DOHH2 (cell line): Measurements from ENCODE around the gene ARL6IP6.

ENCODE experiments used
- H3F3A ChIP-seq: fragments of 200-600 bp; sonication (generic), shearing (Covaris generic); 2 replicates; pipeline ENCODE4 v1.6.0; 2016; ENCODE audit warnings: antibody characterized with exemption, mild to moderate bottlenecking; ENCODE audit not compliant: control insufficient read depth, insufficient read depth
- H3K27ac ChIP-seq: fragments of 200-600 bp; sonication (generic); 2 replicates; pipeline ENCODE4 v1.5.1; 2014; ENCODE audit warnings: low read depth, mild to moderate bottlenecking, low read length, moderate library complexity
- H3K27me3 ChIP-seq: fragments of 200-600 bp; sonication (generic); 2 replicates; pipeline ENCODE4 v1.6.1; 2014; ENCODE audit warnings: mild to moderate bottlenecking, low read length, mixed read lengths; ENCODE audit not compliant: control insufficient read depth
- H3K36me3 ChIP-seq: fragments of 200-600 bp; sonication (generic); 2 replicates; pipeline ENCODE4 v1.6.1; 2014; ENCODE audit warnings: mild to moderate bottlenecking, low read length, moderate library complexity, mixed read lengths; ENCODE audit not compliant: control insufficient read depth
- H3K4me1 ChIP-seq: fragments of 200-600 bp; sonication (generic); 2 replicates; pipeline ENCODE4 v1.6.1; 2014; ENCODE audit warnings: mild to moderate bottlenecking, low read length, mixed read lengths; ENCODE audit not compliant: control insufficient read depth
- H3K4me2 ChIP-seq: fragments of 200-600 bp; sonication (generic); 2 replicates; pipeline ENCODE4 v1.6.0; 2014; ENCODE audit warnings: mild to moderate bottlenecking, low read length, moderate library complexity
- H3K4me3 ChIP-seq: fragments of 200-600 bp; sonication (generic); 2 replicates; pipeline ENCODE4 v1.5.1; 2014; ENCODE audit warnings: mild to moderate bottlenecking, low read length, mixed read lengths
- H3K79me2 ChIP-seq: fragments of 200-600 bp; sonication (generic); 2 replicates; pipeline ENCODE4 v1.6.1; 2014; ENCODE audit warnings: mild to moderate bottlenecking, low read length, mixed read lengths; ENCODE audit not compliant: control insufficient read depth
- H3K9me2 ChIP-seq: fragments of 200-600 bp; sonication (generic); replicated peaks from 2 replicates; pipeline ENCODE4 v1.6.1; 2014; ENCODE audit warnings: mild to moderate bottlenecking, low read length, mixed read lengths; ENCODE audit not compliant: control insufficient read depth
- H3K9me3 ChIP-seq: fragments of 200-600 bp; sonication (generic); 2 replicates; pipeline ENCODE4 v1.6.1; 2014; ENCODE audit warnings: antibody characterized with exemption, low read length, mixed read lengths; ENCODE audit not compliant: control insufficient read depth, insufficient read depth
- H4K20me1 ChIP-seq: fragments of 200-600 bp; sonication (generic); 2 replicates; pipeline ENCODE4 v1.6.0; 2014; ENCODE audit warnings: low read depth, mild to moderate bottlenecking, antibody characterized with exemption, low read length, moderate library complexity; ENCODE audit not compliant: control insufficient read depth, insufficient read depth
- EZH2phosphoT487 ChIP-seq: fragments of 200-600 bp; sonication (generic); IDR thresholded peaks from 2 replicates; pipeline ENCODE4 v1.6.1; 2017; ENCODE audit warnings: borderline replicate concordance, mild to moderate bottlenecking, antibody characterized with exemption, low read length, moderate library complexity, mixed read lengths
- TF ChIP-seq, protein P1 (sequence below): fragments of 200-600 bp; sonication (generic); IDR thresholded peaks from one replicate; pipeline ENCODE4 v1.5.1; 2014; ENCODE audit warnings: antibody characterized with exemption, mild to moderate bottlenecking, low read depth, low read length; ENCODE audit not compliant: poor library complexity, severe bottlenecking

ARL6IP6 gene

DNA sequence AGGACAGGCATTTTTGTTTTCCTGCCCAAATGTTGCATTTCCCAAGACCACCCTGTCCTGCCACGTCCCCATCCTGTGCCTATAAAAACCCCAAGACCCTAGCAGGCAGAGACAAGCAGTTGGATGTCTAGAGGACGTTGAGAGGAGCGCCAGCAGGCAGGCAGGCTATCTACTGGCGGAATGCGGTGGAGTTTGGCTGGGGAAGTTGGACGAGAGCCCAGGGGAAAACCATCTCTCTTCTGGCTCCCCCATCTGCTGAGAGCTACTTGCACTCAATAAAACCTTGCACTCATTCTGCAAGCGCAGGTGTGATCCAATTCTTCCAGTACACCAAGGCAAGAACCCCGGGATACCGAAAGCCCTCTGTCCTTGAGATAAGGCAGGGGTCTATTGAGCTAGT lies 72.5 kb downstream of the ARL6IP6 start:
- no peaks in the 10 kb centered on the region; the same call in 1 of the 2 replicates for H3K9me3 ChIP-seq
- no peaks in the 10 kb centered on the region for H3K9me2 ChIP-seq
- no peaks in the 10 kb centered on the region for H3K36me3 ChIP-seq
- H3K79me2 ChIP-seq: no peaks in the 10 kb centered on the region
- no peak overlapping the region for H3K4me2 ChIP-seq
- no peaks in the 10 kb centered on the region for H3F3A ChIP-seq
- H4K20me1 ChIP-seq: no peaks in the 10 kb centered on the region
- H3K4me3 ChIP-seq: no peak overlapping the region
- no peaks in the 10 kb centered on the region for H3K4me1 ChIP-seq
- no peak overlapping the region for H3K27ac ChIP-seq
- TF ChIP-seq, protein P1, sequence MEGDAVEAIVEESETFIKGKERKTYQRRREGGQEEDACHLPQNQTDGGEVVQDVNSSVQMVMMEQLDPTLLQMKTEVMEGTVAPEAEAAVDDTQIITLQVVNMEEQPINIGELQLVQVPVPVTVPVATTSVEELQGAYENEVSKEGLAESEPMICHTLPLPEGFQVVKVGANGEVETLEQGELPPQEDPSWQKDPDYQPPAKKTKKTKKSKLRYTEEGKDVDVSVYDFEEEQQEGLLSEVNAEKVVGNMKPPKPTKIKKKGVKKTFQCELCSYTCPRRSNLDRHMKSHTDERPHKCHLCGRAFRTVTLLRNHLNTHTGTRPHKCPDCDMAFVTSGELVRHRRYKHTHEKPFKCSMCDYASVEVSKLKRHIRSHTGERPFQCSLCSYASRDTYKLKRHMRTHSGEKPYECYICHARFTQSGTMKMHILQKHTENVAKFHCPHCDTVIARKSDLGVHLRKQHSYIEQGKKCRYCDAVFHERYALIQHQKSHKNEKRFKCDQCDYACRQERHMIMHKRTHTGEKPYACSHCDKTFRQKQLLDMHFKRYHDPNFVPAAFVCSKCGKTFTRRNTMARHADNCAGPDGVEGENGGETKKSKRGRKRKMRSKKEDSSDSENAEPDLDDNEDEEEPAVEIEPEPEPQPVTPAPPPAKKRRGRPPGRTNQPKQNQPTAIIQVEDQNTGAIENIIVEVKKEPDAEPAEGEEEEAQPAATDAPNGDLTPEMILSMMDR: no peak
- no peak for TF ChIP-seq EZH2phosphoT487
- H3K27me3 ChIP-seq: no peaks in the 10 kb centered on the region

DNA sequence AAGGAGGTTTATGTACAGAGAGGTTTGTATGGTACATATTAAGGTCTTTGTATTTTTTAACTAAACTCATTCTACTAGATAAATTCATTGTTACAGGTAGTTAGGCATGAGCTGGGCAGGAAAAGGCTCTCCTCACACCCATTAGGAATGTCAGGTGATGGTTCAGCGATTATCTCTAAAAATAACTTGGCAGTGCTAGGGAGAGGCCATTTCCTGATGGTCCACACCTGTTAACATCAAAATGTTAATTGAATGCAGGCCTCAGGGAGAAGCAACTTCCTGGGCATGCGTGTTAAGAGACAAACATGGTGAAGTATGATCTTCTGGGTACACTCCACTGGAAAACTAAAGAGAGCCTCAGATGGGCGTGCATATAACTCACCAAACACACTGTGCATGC lies 73.6 kb downstream of the ARL6IP6 start:
- Histone ChIP-seq H3K27me3 (no peaks in the 10 kb centered on the region), H3K4me2 (no peak overlapping the region), H3K4me3 (no peak overlapping the region), H4K20me1 (no peaks in the 10 kb centered on the region), H3K9me3 (no peaks in the 10 kb centered on the region; the same call in 1 of the 2 replicates), H3K36me3 (no peaks in the 10 kb centered on the region), H3K79me2 (no peaks in the 10 kb centered on the region), H3F3A (no peaks in the 10 kb centered on the region), H3K4me1 (no peaks in the 10 kb centered on the region), H3K9me2 (no peaks in the 10 kb centered on the region), H3K27ac (no peak overlapping the region)
- no peak for TF ChIP-seq EZH2phosphoT487
- TF ChIP-seq, protein P1: no peak

DNA sequence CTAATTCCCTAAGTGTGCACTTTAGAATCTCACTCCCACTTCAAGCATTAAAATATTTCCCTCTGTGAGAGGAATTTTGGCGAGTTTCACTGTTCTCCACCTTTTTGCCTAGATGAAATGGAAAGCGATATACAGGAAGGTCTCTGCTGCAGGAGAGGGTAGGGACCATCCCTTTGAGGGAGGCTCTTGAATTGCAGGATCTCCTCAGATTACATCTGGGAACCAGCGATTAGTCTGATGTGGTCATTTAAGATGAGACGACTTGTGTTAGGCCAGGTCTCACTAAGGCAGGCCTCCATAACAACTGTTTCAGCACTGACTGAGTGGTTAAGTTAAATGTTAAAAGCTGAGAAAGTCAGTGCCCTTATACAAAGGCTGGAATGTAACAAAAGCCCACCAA lies 74.6 kb downstream of the ARL6IP6 start:
- Histone ChIP-seq H3K27me3 (no peaks in the 10 kb centered on the region), H4K20me1 (no peaks in the 10 kb centered on the region), H3K27ac (no peak overlapping the region), H3K79me2 (no peaks in the 10 kb centered on the region), H3K4me2 (no peak overlapping the region), H3K36me3 (no peaks in the 10 kb centered on the region), H3F3A (no peaks in the 10 kb centered on the region), H3K9me3 (no peaks in the 10 kb centered on the region), H3K9me2 (no peaks in the 10 kb centered on the region), H3K4me1 (no peaks in the 10 kb centered on the region), H3K4me3 (no peak overlapping the region)
- TF ChIP-seq, protein P1: no peak
- TF ChIP-seq EZH2phosphoT487: no peak

DNA sequence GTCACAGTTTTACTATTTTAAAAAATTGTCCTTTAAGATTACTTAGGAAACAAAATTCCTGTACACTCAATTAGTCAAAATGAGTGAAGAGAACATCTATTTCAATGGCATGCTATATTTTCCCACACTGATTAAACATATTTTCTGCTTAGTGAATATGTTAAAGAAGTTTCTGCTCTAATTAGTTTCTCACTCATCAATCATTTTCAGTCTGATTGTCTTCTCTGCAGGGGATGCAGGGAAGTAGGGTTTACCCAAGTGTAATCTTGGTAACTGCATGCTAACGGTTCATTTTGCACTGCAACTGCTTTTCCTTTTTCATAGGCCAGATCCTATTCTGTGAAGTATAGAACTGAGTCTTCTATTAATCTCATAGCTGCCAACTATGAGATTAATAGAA lies 78.5 kb downstream of the ARL6IP6 start:
- Histone ChIP-seq H3K4me2 (no peak overlapping the region), H3K27ac (no peak overlapping the region), H3K36me3 (no peaks in the 10 kb centered on the region), H4K20me1 (no peaks in the 10 kb centered on the region), H3K4me3 (no peak overlapping the region), H3K9me2 (no peaks in the 10 kb centered on the region), H3F3A (no peaks in the 10 kb centered on the region), H3K27me3 (no peaks in the 10 kb centered on the region), H3K4me1 (no peaks in the 10 kb centered on the region), H3K9me3 (no peaks in the 10 kb centered on the region), H3K79me2 (no peaks in the 10 kb centered on the region)
- TF ChIP-seq EZH2phosphoT487: no peak
- TF ChIP-seq, protein P1: no peak
